Ascending aorta (tissue), 2 donors: Measurements from ENCODE around the gene GPC3. TPM values are rescaled to one million over a fixed set of nuclear protein-coding genes. Genes with fewer than 3 reads are reported as not detected.
"Not testable (repeated sequence)": the region's sequence is repeated elsewhere in the genome, so short reads cannot be mapped to it uniquely, and the experiment has no call there.

Experiments
- DNase-seq, 2 donors: peaks; one replicate each; pipeline ENCODE4 v3.0.0-alpha.2; 2019; ENCODE audit warnings: low spot score in 2 of 2
- H3K27ac ChIP-seq, 2 donors: fragments of 200-600 bp; sonication (generic); one replicate each; pipeline ENCODE4 v1.5.1; 2016 to 2017; ENCODE audit warnings: mild to moderate bottlenecking in 1 of 2
- H3K27me3 ChIP-seq: fragments of 200-600 bp; sonication (generic); one replicate; pipeline ENCODE4 v1.5.1; 2017
- H3K36me3 ChIP-seq, 2 donors: fragments of 200-600 bp; sonication (generic); one replicate each; pipeline ENCODE4 v1.5.1; 2016
- H3K4me1 ChIP-seq, 2 donors: fragments of 200-600 bp; sonication (generic); one replicate each; pipeline ENCODE4 v1.5.1; 2016 to 2017; ENCODE audit warnings: mild to moderate bottlenecking in 1 of 2
- H3K4me3 ChIP-seq, 2 donors: fragments of 200-600 bp; sonication (generic); one replicate each; pipeline ENCODE4 v1.5.1; 2016 to 2017; ENCODE audit warnings: mild to moderate bottlenecking in 1 of 2
- H3K9me3 ChIP-seq, 2 donors: fragments of 200-600 bp; sonication (generic); one replicate each; pipeline ENCODE4 v1.5.1; 2016
- intact Hi-C: fragments of 100-400 bp; cut with DNase I; formaldehyde crosslinking; loops from one replicate; pipeline ENCODE4 v1.15.1; 2023
- total RNA-seq: library from RNA; depleted of rRNA; stranded (reverse); fragments of >200 nt; gene quantifications from one replicate; pipeline ENCODE4 v1.1.0, GENCODE V29; 2016
- TF ChIP-seq, protein P1 (sequence below), 3 experiments: fragments of 200-600 bp in 2 of 3; fragments of 450-650 bp in 1 of 3; sonication (generic) in 2 of 3; IDR thresholded peaks; one replicate each; pipeline ENCODE4 v1.5.1; 2016 to 2019; ENCODE audit warnings: antibody characterized with exemption in 3 of 3, mild to moderate bottlenecking in 1 of 3, moderate library complexity in 1 of 3

The GPC3 gene
- total RNA-seq, 1 donor from 2014 or later: 0.75 TPM

GRCh38 chrX:133527415-133527814 is 458.0 kb downstream of the GPC3 start:
- intact Hi-C loops: no loop called here
- Histone ChIP-seq H3K4me1 (no peaks in the 10 kb centered on the region), H3K4me3 (no peak overlapping the region), H3K27me3 (no peaks in the 10 kb centered on the region), H3K36me3 (no peaks in the 10 kb centered on the region), H3K9me3 (no peaks in the 10 kb centered on the region), H3K27ac (no peak overlapping the region)
- DNase-seq: no peak
- TF ChIP-seq, protein P1, sequence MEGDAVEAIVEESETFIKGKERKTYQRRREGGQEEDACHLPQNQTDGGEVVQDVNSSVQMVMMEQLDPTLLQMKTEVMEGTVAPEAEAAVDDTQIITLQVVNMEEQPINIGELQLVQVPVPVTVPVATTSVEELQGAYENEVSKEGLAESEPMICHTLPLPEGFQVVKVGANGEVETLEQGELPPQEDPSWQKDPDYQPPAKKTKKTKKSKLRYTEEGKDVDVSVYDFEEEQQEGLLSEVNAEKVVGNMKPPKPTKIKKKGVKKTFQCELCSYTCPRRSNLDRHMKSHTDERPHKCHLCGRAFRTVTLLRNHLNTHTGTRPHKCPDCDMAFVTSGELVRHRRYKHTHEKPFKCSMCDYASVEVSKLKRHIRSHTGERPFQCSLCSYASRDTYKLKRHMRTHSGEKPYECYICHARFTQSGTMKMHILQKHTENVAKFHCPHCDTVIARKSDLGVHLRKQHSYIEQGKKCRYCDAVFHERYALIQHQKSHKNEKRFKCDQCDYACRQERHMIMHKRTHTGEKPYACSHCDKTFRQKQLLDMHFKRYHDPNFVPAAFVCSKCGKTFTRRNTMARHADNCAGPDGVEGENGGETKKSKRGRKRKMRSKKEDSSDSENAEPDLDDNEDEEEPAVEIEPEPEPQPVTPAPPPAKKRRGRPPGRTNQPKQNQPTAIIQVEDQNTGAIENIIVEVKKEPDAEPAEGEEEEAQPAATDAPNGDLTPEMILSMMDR (IDR thresholded peaks at IDR 0.05): no peak

GRCh38 chrX:133526773-133527172 is 458.6 kb downstream of the GPC3 start:
- H3K27me3 ChIP-seq, intact Hi-C loops, H3K27ac ChIP-seq, H3K36me3 ChIP-seq, H3K9me3 ChIP-seq, DNase-seq, H3K4me1 ChIP-seq, H3K4me3 ChIP-seq: not testable (repeated sequence)

DNA sequence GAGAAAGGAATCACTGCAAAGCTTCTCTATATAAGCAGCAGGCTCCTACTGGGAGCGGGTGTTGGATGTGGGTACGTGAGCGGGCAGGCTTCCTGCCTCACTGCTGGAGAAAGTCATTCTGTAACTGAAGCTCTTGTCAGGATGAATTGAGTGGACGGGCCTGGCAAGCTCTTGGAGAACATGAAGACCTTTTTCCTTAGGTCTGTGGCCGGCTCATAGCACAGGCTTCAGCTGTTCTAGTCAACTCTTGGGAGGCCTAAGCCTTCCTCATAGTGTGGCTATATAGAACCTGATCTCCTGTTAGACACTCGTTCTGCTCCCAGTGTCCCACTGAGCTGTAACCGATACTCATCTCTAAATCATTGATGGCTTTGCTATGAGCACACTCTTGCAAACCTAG is 461.9 kb downstream of the GPC3 start:
- H3K36me3 ChIP-seq: no peaks in the 10 kb centered on the region
- H3K27ac ChIP-seq: no peak overlapping the region
- no peak overlapping the region for H3K4me3 ChIP-seq
- intact Hi-C loops: no loop called here
- no peaks in the 10 kb centered on the region for H3K9me3 ChIP-seq
- no peaks in the 10 kb centered on the region for H3K4me1 ChIP-seq
- no peaks in the 10 kb centered on the region for H3K27me3 ChIP-seq
- TF ChIP-seq, protein P1 (IDR thresholded peaks at IDR 0.05): no peak
- DNase-seq: no peak

GRCh38 chrX:133523081-133523487 is 462.3 kb downstream of the GPC3 start:
- no peak for DNase-seq
- Histone ChIP-seq H3K36me3 (no peaks in the 10 kb centered on the region), H3K4me1 (no peaks in the 10 kb centered on the region), H3K9me3 (no peaks in the 10 kb centered on the region), H3K27me3 (no peaks in the 10 kb centered on the region), H3K27ac (no peak overlapping the region), H3K4me3 (no peak overlapping the region)
- intact Hi-C loops: no loop called here
- TF ChIP-seq, protein P1 (IDR thresholded peaks at IDR 0.05): no peak

GRCh38 chrX:133516686-133517085 is 468.7 kb downstream of the GPC3 start:
- TF ChIP-seq, protein P1 (IDR thresholded peaks at IDR 0.05): no peak
- intact Hi-C loops: no loop called here
- Histone ChIP-seq H3K4me1 (no peaks in the 10 kb centered on the region), H3K9me3 (no peaks in the 10 kb centered on the region), H3K4me3 (no peak overlapping the region), H3K27me3 (no peaks in the 10 kb centered on the region), H3K27ac (no peak overlapping the region), H3K36me3 (no peaks in the 10 kb centered on the region)
- no peak for DNase-seq

DNA sequence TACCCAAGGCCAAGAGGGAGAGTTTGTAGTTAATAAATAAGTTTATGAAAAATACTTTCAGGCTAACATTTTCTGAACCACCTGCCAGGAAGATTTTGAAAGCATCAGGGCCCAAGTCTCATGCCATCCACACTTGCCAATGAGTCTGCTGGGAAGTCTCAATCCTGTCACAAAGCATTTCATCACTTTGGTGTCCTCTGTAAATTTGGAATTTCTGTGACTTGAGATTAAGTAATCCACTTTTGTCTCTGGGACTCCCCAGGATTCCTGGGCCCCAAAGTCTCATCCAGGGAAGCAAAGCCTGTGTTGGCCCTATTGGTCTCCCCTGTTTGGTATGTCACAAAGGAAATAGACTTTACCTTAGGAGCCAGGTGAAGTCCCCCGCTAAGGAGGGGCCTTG is 470.9 kb downstream of the GPC3 start:
- TF ChIP-seq, protein P1 (IDR thresholded peaks at IDR 0.05): no peak
- Histone ChIP-seq H3K27ac (no peak overlapping the region), H3K36me3 (no peaks in the 10 kb centered on the region), H3K4me1 (no peaks in the 10 kb centered on the region), H3K4me3 (no peak overlapping the region), H3K9me3 (no peaks in the 10 kb centered on the region), H3K27me3 (no peaks in the 10 kb centered on the region)
- intact Hi-C loops: no loop called here
- DNase-seq: no peak
